Testis (tissue), 3 donors: Measurements from ENCODE around the gene SAMD9. TPM values are rescaled to one million over a fixed set of nuclear protein-coding genes. Genes with fewer than 3 reads are reported as not detected.
A peak's percentile ranks its signal among the peaks of the same experiment; 100 is the strongest.

Experiments used
- DNase-seq: peaks from one replicate; pipeline ENCODE4 v3.0.0-alpha.2; 2019
- H3K27ac ChIP-seq, 2 donors: fragments of 200-600 bp; sonication (generic); one replicate each; pipeline ENCODE4 v1.5.1; 2019
- H3K27me3 ChIP-seq: fragments of 200-600 bp; sonication (generic); one replicate; pipeline ENCODE4 v1.5.1; 2019
- H3K36me3 ChIP-seq: fragments of 200-600 bp; sonication (generic); one replicate; pipeline ENCODE4 v1.5.1; 2017; ENCODE audit warnings: low read depth; ENCODE audit errors: missing control alignments
- H3K4me1 ChIP-seq: fragments of 200-600 bp; sonication (generic); one replicate; pipeline ENCODE4 v1.5.1; 2019
- H3K4me3 ChIP-seq, 2 donors: fragments of 200-600 bp; sonication (generic); one replicate each; pipeline ENCODE4 v1.5.1; 2017 to 2019
- H3K9me3 ChIP-seq: fragments of 200-600 bp; sonication (generic); one replicate; pipeline ENCODE4 v1.5.1; 2017
- POLR2A ChIP-seq: fragments of 450-650 bp; IDR thresholded peaks from one replicate; pipeline ENCODE4 v1.6.1; 2017; ENCODE audit warnings: antibody characterized with exemption, mild to moderate bottlenecking, moderate library complexity
- WGBS, 2 donors: methylation state at CpG; one replicate each; pipeline ENCODE4 v1.1.5; 2018; 5-methylcytosine and 5-hydroxymethylcytosine counted together
- intact Hi-C: fragments of 100-400 bp; cut with DNase I; formaldehyde crosslinking; loops from one replicate; pipeline ENCODE4 v1.15.1; 2023; ENCODE audit warnings: low total_unique reads
- polyA plus RNA-seq: library from polyadenylated mRNA; stranded (reverse); fragments of 350-450 nt; fragmentation: Illumina TruSeq; extraction: RNeasy Lipid Tissue Mini Kit (QIAGEN cat#74804); gene quantifications from one replicate; pipeline ENCODE4 v1.2.3, GENCODE V29; 2014; ENCODE audit warnings: low read depth, low replicate concordance; ENCODE audit not compliant: insufficient read depth
- total RNA-seq, 2 donors: library from RNA; depleted of rRNA; stranded (reverse); fragments of >200 nt; gene quantifications; one replicate each; pipeline ENCODE4 v1.2.3, GENCODE V29; 2016
- TF ChIP-seq, protein P1 (sequence below), 3 experiments: fragments of 450-650 bp in 2 of 3; fragments of 200-600 bp in 1 of 3; sonication (generic) in 1 of 3; IDR thresholded peaks; one replicate each; pipeline ENCODE4 v1.5.1; 2016 to 2019; ENCODE audit warnings: antibody characterized with exemption in 3 of 3, mild to moderate bottlenecking in 2 of 3, moderate library complexity in 1 of 3

The SAMD9 gene
- total and polyA plus RNA-seq, 3 donors from 2014 or later = 0.73 to 3.2 (median 1.9) TPM

DNA sequence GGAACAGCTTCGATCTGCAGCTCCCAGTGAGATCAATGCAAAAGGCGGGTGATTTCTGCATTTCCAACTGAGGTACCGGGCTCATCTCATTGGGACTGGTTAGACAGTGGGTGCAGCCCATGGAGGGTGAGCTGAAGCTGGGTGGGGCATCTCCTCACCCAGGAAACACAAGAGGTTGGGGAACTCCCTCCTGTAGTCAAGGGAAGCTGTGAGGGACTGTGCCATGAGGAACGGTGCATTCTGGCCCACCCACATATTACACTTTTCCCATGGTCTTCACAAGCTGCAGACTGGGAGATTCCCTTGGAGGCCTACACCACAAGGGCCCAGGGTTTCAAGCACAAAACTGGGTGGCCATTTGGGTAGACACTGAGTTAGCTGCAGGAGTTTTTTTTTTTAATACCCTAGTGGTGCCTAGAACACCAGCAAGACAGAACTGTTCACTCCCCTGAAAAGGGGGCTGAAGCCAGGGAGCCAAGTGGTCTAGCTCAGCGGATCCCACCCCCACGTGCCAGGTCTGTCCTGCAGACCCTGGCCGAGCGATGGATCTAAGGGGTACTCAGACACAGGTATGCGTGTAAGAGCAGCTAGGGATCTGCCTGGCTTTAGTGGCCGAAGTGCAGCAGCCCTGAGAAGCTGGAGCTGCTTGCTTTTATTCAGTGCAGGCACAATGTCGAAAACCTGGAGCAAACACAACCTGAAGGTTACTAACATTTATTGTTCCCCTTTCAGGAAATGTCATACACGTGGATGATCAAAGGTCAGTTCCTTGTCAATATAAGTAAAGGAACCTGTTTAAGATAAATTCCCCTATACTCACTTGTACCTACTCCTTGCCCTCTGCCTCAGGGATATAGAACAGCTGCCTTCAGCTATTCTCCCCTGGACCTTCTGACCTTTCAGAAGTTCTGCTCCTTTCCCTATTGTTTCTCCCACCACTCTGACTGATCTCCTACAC, 3.1 kb upstream of the SAMD9 start:
- TF ChIP-seq POLR2A = no peak
- TF ChIP-seq, protein P1, sequence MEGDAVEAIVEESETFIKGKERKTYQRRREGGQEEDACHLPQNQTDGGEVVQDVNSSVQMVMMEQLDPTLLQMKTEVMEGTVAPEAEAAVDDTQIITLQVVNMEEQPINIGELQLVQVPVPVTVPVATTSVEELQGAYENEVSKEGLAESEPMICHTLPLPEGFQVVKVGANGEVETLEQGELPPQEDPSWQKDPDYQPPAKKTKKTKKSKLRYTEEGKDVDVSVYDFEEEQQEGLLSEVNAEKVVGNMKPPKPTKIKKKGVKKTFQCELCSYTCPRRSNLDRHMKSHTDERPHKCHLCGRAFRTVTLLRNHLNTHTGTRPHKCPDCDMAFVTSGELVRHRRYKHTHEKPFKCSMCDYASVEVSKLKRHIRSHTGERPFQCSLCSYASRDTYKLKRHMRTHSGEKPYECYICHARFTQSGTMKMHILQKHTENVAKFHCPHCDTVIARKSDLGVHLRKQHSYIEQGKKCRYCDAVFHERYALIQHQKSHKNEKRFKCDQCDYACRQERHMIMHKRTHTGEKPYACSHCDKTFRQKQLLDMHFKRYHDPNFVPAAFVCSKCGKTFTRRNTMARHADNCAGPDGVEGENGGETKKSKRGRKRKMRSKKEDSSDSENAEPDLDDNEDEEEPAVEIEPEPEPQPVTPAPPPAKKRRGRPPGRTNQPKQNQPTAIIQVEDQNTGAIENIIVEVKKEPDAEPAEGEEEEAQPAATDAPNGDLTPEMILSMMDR (IDR thresholded peaks at IDR 0.05) = no peak
- Histone ChIP-seq H3K27me3 (no peaks in the 10 kb centered on the region), H3K4me1 (no peaks in the 10 kb centered on the region), H3K36me3 (no peaks in the 10 kb centered on the region), H3K4me3 (no peak overlapping the region), H3K27ac (no peak overlapping the region), H3K9me3 (no peaks in the 10 kb centered on the region)
- intact Hi-C loops = no loop called here
- WGBS, 2 donors = 92 to 97% methylated on average over 12 of the region's 12 CpGs
- no peak for DNase-seq

DNA sequence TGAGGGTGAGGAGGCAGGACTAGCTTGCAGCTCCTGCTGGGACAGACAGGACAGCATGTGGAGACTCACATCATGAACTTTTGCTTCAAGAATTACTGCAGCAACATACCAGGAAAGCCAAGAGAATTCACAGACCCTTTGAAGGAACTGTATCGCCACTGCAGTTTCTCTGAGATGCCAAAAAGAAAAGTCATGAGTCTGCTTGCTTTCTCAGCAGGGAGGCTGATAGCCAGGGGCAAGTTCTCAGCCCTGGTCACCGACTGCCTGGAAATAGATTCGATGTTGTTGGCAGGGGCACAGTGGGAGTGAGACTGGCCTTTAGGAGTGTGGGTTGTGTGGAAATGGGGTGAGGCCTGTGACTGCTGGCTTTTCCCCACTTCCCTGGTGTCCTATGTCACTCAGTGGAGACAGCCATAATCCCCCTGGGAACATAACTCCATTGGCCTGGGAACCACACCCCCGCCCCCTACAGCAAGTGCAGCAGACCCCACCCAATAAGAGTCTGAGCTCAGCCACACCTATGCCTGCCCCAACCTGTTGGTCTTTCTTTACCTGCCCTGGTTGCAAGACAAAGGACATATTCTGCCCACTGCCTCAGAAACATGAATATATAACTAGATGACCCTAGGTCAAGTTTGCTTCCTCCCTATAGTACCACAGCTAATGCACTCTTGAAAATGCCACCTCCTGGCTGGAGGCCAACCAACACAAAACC, 1.6 kb upstream of the SAMD9 start:
- TF ChIP-seq POLR2A = no peak
- TF ChIP-seq, protein P1 (IDR thresholded peaks at IDR 0.05) = no peak
- intact Hi-C loops = no loop called here
- Histone ChIP-seq H3K4me1 (no peaks in the 10 kb centered on the region), H3K27me3 (no peaks in the 10 kb centered on the region), H3K9me3 (no peaks in the 10 kb centered on the region), H3K36me3 (no peaks in the 10 kb centered on the region), H3K4me3 (no peak overlapping the region), H3K27ac (no peak overlapping the region)
- DNase-seq = no peak
- 72% methylated on average over 4 of the region's 4 CpGs for WGBS, 2 donors

DNA sequence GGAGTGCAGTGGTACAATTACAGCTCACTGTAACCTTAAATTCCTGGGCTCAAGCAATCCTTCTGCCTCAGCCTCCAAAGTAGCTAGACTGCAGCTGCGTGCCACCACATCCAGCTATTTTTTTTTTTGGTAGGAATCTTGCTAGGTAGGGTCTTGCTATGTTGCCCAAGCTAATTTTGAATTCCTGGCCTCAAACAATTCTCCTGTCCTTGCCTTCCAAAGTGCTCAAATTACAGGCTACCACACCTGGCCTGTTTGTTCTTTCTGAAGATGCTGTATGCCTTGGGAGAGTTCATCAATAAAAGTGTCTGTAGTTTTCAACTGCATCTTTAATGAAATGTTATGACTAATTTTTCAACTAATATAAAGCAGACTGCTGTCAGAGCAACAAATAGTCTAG, 452 bp downstream of the SAMD9 start:
- intact Hi-C loops = no loop called here
- DNase-seq = no peak
- WGBS, 2 donors = 40 to 58% methylated on average over 1 of the region's 1 CpG
- TF ChIP-seq, protein P1 (IDR thresholded peaks at IDR 0.05) = no peak
- TF ChIP-seq POLR2A = no peak
- H3K9me3 ChIP-seq = no peaks in the 10 kb centered on the region
- H3K27ac ChIP-seq = peak overlapping the region; percentile 60 to 66
- H3K4me1 ChIP-seq = no peaks in the 10 kb centered on the region
- H3K27me3 ChIP-seq = no peaks in the 10 kb centered on the region
- peak overlapping the region; percentile 24 to 43 for H3K4me3 ChIP-seq
- no peaks in the 10 kb centered on the region for H3K36me3 ChIP-seq

DNA sequence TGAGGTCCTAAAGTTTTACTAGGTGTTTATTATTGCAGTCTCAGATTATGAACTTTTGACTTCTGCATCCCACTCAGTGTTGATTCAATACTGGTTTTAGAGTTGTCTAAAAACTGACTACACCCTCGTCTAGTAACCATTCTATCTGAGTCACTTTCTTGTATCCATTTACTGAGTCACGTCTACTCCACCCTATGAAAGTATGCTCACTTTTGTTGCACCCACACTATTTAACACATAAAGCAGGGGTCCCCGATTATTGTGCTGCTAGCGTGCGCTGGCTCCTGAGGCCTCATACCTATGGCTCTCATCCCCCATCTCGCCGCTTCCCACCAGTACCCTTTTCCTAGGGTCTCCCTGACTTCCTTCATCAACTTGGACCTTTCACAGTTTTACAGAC, 2.0 kb downstream of the SAMD9 start:
- intact Hi-C loops = no loop called here

More for the DNA sequence above, 2.0 kb downstream of the SAMD9 start:
- H3K4me1 ChIP-seq = no peaks in the 10 kb centered on the region
- H3K4me3 ChIP-seq = no peak overlapping the region
- no peaks in the 10 kb centered on the region for H3K9me3 ChIP-seq
- H3K27ac ChIP-seq = no peak overlapping the region
- DNase-seq = no peak
- no peaks in the 10 kb centered on the region for H3K36me3 ChIP-seq
- H3K27me3 ChIP-seq = no peaks in the 10 kb centered on the region
- 81 to 87% methylated on average over 7 of the region's 7 CpGs for WGBS, 2 donors
- TF ChIP-seq POLR2A = no peak
- TF ChIP-seq, protein P1 (IDR thresholded peaks at IDR 0.05) = no peak
